Spleen (tissue), 11 donors: ENCODE measurements around the gene DPYSL5. TPM values are rescaled to one million over a fixed set of nuclear protein-coding genes. Genes with fewer than 3 reads are reported as not detected.

Experiments
- DNase-seq: peaks from one replicate; pipeline ENCODE4 v3.0.0-alpha.2; 2020
- H3K27ac ChIP-seq, 8 donors: fragments of 200-600 bp; sonication (generic) in 7 of 8; 1 replicate in 4 of 8; 2 replicates in 4 of 8; pipeline versions ENCODE4 v1.5.0 to v1.8.0; 2016 to 2021; ENCODE audit warnings: inconsistent platforms in 4 of 8, mild to moderate bottlenecking in 4 of 8, moderate library complexity in 1 of 8
- H3K27me3 ChIP-seq, 7 donors: fragments of 200-600 bp; sonication (generic) in 6 of 7; replicated peaks in 1 of 7; 1 replicate in 4 of 7; 2 replicates in 3 of 7; pipeline versions ENCODE4 v1.5.0 to v1.8.0; 2016 to 2021; ENCODE audit warnings: inconsistent platforms in 3 of 7, mild to moderate bottlenecking in 1 of 7
- H3K36me3 ChIP-seq, 6 donors: fragments of 200-600 bp; sonication (generic) in 5 of 6; 1 replicate in 4 of 6; 2 replicates in 2 of 6; pipeline versions ENCODE4 v1.5.0 to v1.8.0; 2016 to 2021; ENCODE audit warnings: inconsistent platforms in 2 of 6
- H3K4me1 ChIP-seq, 6 donors: fragments of 200-600 bp; sonication (generic) in 5 of 6; 1 replicate in 3 of 6; 2 replicates in 3 of 6; pipeline versions ENCODE4 v1.5.0 to v1.8.0; 2016 to 2021; ENCODE audit warnings: inconsistent platforms in 3 of 6
- H3K4me3 ChIP-seq, 8 donors: fragments of 200-600 bp; sonication (generic) in 7 of 8; 1 replicate in 4 of 8; 2 replicates in 4 of 8; pipeline versions ENCODE4 v1.5.0 to v1.8.0; 2016 to 2021; ENCODE audit warnings: inconsistent platforms in 4 of 8, mild to moderate bottlenecking in 4 of 8, moderate library complexity in 2 of 8
- H3K9me3 ChIP-seq, 8 donors: fragments of 200-600 bp; sonication (generic) in 7 of 8; 1 replicate in 4 of 8; 2 replicates in 4 of 8; pipeline versions ENCODE4 v1.5.0 to v1.8.0; 2016 to 2021; ENCODE audit warnings: inconsistent platforms in 4 of 8
- CTCF ChIP-seq, 11 experiments: fragments of 200-600 bp in 7 of 11; fragments of 450-650 bp in 4 of 11; sonication (generic) in 4 of 11; IDR thresholded peaks in 8 of 11; conservative IDR thresholded peaks in 3 of 11; 1 replicate in 7 of 11; 2 replicates in 4 of 11; pipeline versions ENCODE4 v1.4.0 to v1.8.0; 2016 to 2021; ENCODE audit warnings: antibody characterized with exemption in 11 of 11, inconsistent platforms in 4 of 11, mild to moderate bottlenecking in 1 of 11
- POLR2A ChIP-seq, 3 donors: fragments of 450-650 bp; IDR thresholded peaks; one replicate each; pipeline ENCODE4 v1.5.1; 2017; ENCODE audit warnings: antibody characterized with exemption in 3 of 3, mild to moderate bottlenecking in 1 of 3
- POLR2AphosphoS5 ChIP-seq, 3 donors: sonication (generic); formaldehyde crosslinking; IDR thresholded peaks; one replicate each; pipeline ENCODE4 v1.5.1; 2017; ENCODE audit warnings: antibody characterized with exemption in 3 of 3
- WGBS, 5 donors: extraction: QIAGEN DNeasy Blood & Tissue Kit in 3 of 5; methylation state at CpG; one replicate each; pipeline versions ENCODE4 v1.1.5 to v1.1.7; 2013 to 2018; 5-methylcytosine and 5-hydroxymethylcytosine counted together
- intact Hi-C: fragments of 100-400 bp; cut with DNase I; formaldehyde crosslinking; loops from one replicate; pipeline ENCODE4 v1.15.0; 2023; ENCODE audit warnings: low total_unique reads
- polyA plus RNA-seq, 3 donors: library from polyadenylated mRNA; stranded (reverse); fragments of 200-250 nt; gene quantifications; one replicate each; pipeline ENCODE4 v1.2.1, GENCODE V29; 2013
- total RNA-seq, 7 donors: library from RNA; depleted of rRNA in 3 of 7; stranded (reverse); fragments of >200 nt in 3 of 7; fragmentation: NEBNext Ultra II Directional in 4 of 7; extraction: Animal tissue kit (Norgen Biotek cat#: 25700) in 4 of 7; gene quantifications; one replicate each; pipeline versions ENCODE4 v1.1.0 to v1.2.1, GENCODE V29; 2016 to 2021
- donor health status: healthy with polysubstance abuse.
- donor health status: DM: no; HTN: no; CAD: no; lungs with moderate emphysema.
- donor health status: DM: no; HTN: no; CAD: no.
- donor health status: Bipolar disorder and iron deficiency.
- donor health status: healthy.
- donor health status: DM: no; HTN: no; CAD: no.
- donor health status: DM: yes; HTN: yes; CAD: no.

DPYSL5 gene
- total and polyA plus RNA-seq, 10 donors, result 0.02 to 0.07 (median 0.02) TPM; not detected in 7

GRCh38 chr2:26838121-26838906, 9.6 kb upstream of the DPYSL5 start:
- 49 to 57% (median 52%) methylated on average over 6 of the region's 6 CpGs for WGBS, 5 donors
- Histone ChIP-seq H3K27ac (no peak overlapping the region), H3K9me3 (no peaks in the 10 kb centered on the region), H3K27me3 (peaks cover 0 to 78% (median 4%) of the 10 kb centered on the region in 7 donors), H3K4me3 (no peak overlapping the region), H3K36me3 (no peaks in the 10 kb centered on the region), H3K4me1 (no peaks in the 10 kb centered on the region)
- no peak for DNase-seq
- TF ChIP-seq POLR2A (IDR thresholded peaks at IDR 0.05) (no peak), CTCF (IDR thresholded peaks at IDR 0.05 in 8 of 11, conservative IDR thresholded peaks at IDR 0.05 in 3 of 11) (no peak), POLR2AphosphoS5 (IDR thresholded peaks at IDR 0.05) (no peak)
- intact Hi-C loops, result no loop called here

GRCh38 chr2:26840937-26841610, 6.9 kb upstream of the DPYSL5 start:
- no peak for TF ChIP-seq POLR2A (IDR thresholded peaks at IDR 0.05)
- no peak for TF ChIP-seq POLR2AphosphoS5 (IDR thresholded peaks at IDR 0.05)
- TF ChIP-seq CTCF (IDR thresholded peaks at IDR 0.05 in 8 of 11, conservative IDR thresholded peaks at IDR 0.05 in 3 of 11), result no peak
- Histone ChIP-seq H3K27ac (no peak overlapping the region), H3K4me3 (no peak overlapping the region), H3K27me3 (peaks cover 0 to 96% (median 12%) of the 10 kb centered on the region in 7 donors), H3K9me3 (no peaks in the 10 kb centered on the region), H3K36me3 (no peaks in the 10 kb centered on the region), H3K4me1 (peaks cover 0 to 1% (median 0%) of the 10 kb centered on the region in 6 donors)
- intact Hi-C loops, result no loop called here
- no peak for DNase-seq
- 81 to 89% (median 86%) methylated on average over 4 of the region's 4 CpGs for WGBS, 5 donors

- H3K4me3 ChIP-seq, result no peak overlapping the region
- H3K27me3 ChIP-seq, result peaks cover 6 to 99% (median 30%) of the 10 kb centered on the region in 7 donors
- intact Hi-C loops, result no loop called here
- no peak overlapping the region for H3K27ac ChIP-seq
- WGBS, 5 donors, result 41 to 68% (median 61%) methylated on average over 4 of the region's 4 CpGs
- H3K4me1 ChIP-seq, result peaks cover 14 to 21% (median 19%) of the 10 kb centered on the region in 6 donors
- TF ChIP-seq POLR2A (IDR thresholded peaks at IDR 0.05) (no peak), CTCF (IDR thresholded peaks at IDR 0.05 in 8 of 11, conservative IDR thresholded peaks at IDR 0.05 in 3 of 11) (no peak), POLR2AphosphoS5 (IDR thresholded peaks at IDR 0.05) (no peak)
- no peaks in the 10 kb centered on the region for H3K9me3 ChIP-seq
- H3K36me3 ChIP-seq, result no peaks in the 10 kb centered on the region
- no peak for DNase-seq
Measured at GRCh38 chr2:26843041-26843440, 4.9 kb upstream of the DPYSL5 start.

- Histone ChIP-seq H3K36me3 (no peaks in the 10 kb centered on the region), H3K4me1 (peaks cover 34 to 41% (median 38%) of the 10 kb centered on the region in 6 donors), H3K9me3 (no peaks in the 10 kb centered on the region), H3K27ac (no peak overlapping the region), H3K4me3 (no peak overlapping the region), H3K27me3 (peaks cover 15 to 100% (median 50%) of the 10 kb centered on the region in 7 donors)
- WGBS, 5 donors, result 54 to 72% (median 60%) methylated on average over 8 of the region's 8 CpGs
- DNase-seq, result no peak
- intact Hi-C loops, result no loop called here
- TF ChIP-seq POLR2A (IDR thresholded peaks at IDR 0.05) (no peak), POLR2AphosphoS5 (IDR thresholded peaks at IDR 0.05) (no peak), CTCF (IDR thresholded peaks at IDR 0.05 in 8 of 11, conservative IDR thresholded peaks at IDR 0.05 in 3 of 11) (no peak)
Measured at GRCh38 chr2:26845021-26845420, 2.9 kb upstream of the DPYSL5 start.
